HS-27A (cell line): Measurements from ENCODE around the gene EPX.

Experiments
- DNase-seq: peaks from one replicate; pipeline ENCODE4 v3.0.0-alpha.2; 2012; ENCODE audit warnings: low read depth, missing footprints

The EPX gene

DNA sequence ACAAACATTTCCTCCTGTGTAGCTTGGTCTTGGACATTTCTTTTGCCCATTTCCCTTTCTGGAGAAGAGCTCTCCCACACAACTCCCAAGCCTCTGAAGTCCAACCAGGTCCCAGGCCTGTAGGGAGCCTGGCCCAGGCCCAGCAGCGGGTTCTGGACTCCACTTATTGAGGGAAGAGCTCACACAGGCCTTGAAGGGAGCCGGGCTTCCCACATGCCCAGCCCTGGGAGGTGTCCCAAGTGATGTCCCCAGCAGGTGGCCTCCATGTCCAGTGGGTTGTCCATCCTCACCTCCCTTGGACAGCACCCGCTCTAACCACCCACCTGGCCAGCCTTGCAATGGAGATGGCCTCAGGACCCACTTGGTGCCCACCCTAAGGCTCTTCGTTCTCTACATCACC, 5.9 kb upstream of the EPX start:
- no peak for DNase-seq

DNA sequence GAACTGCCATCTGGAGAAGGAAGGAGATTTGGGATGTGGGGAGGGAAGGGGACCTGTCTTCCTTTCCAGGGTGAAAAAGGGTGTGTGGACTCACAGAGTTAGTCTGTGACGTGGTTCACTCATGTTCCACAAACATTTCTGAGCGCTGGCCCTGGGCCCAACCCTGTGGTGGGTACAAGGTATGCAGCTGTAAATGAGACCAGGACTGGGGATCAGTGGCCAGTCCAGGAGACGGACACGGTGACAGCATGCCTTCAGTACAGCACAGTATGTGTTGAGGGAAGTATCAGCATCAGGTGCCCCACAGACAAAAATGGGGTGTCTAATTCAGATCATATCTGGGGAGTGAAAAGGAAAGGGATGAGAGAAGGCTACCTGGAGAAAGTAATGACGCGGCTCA, 5.5 kb upstream of the EPX start:
- DNase-seq = no peak

DNA sequence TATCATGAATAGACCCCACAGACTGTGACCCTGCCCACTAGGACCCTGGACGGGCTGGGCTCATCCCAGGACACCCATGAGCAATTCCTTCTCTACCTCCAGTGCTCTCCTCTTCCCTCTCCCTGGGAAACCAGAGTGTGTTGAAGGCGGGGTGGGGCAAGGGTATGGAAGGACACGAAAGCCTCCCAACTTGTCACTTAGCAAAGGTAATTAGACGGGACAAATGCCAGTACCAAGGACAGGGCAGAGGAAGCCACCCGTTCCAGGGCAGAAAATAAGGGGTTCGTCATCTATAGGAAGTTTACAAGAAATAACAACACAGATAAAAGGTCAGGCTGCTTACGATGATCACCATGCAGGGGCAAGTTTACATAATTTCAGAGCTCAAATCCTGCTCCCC, 4.9 kb upstream of the EPX start:
- DNase-seq = no peak

DNA sequence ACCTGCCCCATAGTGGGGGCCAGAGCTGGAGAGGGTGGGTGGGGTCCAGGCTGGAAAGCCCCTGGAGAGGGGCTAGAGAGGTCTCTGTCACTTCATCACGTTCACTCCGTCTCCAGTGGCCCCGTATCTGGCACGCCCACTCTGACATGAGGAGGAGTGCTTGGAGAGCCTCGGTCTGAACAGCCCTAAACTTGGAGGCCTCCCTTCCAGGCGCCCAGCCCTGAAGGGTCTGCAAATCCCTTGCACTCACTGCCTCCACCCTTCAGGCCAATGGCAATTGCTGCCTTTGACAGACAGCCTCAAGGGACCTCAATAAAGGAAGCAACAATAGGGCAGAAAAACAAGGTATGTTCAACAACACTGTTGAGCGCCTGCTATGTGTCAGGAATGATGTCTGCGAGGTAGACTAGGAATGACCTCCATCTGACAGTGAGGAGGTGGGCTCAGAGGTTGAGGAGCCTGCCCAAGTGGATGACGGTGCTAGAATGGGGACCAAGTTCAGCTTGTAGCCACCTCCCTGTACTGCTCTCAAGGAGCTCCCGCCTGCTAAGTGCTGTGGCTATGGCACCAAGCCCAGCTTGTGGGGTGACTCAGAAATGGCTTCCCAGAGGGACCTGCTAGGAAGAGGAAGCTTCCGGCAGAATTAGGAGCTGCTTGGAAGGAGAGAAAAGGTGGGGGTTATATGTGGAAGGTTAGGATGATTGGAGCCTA, 2.9 kb upstream of the EPX start:
- DNase-seq = peak; percentile 56

DNA sequence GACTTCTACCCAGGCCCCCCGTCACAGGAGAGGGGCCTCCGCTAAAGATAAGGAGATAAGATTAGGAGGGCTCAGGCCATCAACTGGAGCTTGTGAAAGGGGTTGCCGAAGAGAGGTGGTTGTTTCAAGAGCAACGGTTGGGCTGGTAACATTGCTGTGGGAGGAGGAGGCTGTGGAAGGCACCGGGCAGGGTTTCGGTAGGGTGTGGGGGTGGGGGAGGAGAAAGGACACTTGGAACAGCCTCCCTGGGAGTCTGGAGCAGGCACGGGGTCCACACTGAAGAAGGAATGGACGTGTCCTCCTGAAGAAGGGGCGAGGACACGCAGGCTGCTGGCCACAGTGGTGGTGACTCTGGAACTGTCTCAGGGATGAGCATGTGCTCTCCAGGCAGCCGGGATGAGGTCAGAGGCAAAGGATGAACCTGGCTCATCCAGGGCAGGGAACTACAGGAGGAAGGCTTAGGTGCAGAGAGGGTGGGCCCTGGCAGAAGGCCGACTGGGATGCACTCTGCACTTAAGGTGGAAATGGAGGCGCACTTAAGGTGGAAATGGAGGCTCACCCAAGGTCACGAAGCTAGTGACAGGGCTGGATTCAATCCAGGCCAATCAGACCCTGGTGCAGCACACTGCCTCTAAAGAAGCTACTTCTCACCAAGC, 1.2 kb upstream of the EPX start:
- DNase-seq = no peak

DNA sequence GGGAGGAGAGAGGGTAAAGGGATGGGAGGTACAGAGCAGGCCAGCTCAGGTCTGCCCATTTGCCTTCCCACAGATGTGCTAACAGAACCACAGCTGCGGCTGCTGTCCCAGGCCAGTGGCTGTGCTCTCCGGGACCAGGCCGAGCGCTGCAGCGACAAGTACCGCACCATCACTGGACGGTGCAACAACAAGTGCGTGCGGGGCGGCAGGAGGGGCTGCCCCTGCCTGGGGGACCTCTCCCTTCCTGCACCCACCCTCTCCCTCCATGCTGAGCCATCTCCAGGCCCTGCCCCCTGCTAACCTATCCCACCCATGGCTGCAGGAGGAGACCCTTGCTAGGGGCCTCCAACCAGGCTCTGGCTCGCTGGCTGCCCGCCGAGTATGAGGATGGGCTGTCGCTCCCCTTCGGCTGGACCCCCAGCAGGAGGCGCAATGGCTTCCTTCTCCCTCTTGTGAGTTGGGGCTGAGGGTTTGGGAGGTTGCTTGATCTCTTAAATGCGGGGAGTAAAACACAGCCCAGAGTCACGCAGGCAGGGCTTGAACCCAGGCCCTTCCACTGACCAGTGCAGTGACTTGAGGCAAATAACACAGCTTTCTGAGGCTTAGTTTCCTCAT, 1.2 kb downstream of the EPX start:
- DNase-seq = no peak

DNA sequence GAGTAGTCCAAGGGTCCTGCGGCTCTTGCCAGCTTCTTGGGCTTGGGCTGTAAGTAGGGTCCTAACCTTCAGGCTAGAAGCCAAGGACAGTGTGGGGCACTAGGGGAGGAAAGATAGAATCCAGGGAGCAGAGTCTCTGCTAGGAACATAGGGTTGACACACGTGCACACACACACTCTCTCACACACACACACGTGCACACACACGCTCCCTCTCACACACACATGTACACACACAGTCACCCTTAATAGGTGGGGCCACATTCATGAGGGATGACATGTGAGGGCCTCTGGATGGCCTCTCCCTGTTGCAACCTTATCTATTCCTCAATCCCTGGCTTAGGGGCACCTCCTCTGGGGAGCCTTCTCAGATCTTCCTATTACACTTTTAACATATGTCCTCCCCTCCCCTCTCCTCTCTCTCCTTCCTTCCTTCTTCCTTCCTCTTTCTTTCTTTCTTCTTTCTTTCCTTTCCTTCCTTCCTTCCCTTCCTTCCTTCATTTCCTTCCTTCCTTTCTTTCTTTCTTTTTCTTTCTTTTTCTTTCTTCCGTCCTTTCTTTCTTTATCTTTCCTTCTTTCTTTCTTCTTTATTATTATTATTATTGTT, 3.1 kb downstream of the EPX start:
- DNase-seq = no peak

DNA sequence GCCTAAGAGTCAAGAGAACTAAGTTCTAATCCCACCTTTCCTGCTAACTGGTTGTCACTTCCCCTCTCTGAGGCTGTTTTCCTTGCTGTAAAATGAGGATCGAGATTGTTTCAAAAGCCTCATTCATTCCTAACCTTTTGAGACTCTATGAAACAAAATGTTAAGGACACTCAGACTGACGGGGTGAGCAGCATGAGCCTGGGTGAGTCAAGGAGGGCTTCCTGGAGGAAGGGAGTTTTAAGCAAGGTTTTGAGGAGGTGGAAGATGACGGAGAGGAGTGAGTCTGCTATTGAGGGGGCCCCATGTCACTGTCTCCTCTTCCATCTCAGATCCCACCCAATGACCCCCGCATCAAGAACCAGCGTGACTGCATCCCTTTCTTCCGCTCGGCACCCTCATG, 4.1 kb downstream of the EPX start:
- DNase-seq = no peak

DNA sequence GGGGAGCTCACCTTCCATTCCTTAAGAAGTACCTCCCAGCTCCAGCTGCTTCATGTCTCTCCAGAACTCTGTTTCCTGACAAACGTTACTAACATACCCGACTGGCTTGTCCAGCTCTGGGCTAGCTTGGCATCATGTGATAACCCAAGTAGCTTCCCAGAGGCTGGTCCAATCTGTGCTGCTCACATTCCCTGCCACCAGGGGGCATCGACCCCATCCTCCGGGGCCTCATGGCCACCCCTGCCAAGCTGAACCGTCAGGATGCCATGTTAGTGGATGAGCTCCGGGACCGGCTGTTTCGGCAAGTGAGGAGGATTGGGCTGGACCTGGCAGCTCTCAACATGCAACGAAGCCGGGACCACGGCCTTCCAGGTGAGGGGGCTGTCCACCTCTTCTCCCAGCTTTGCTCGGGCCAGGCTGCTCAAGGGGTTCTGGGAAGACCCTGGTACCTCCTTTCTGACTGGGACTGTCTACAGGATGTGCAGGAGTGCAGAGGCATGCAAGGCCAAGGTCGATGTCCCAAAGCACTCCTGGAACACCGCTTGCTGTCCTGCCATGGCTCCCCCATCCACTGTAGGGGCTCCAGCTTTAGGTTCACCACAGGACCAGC, 7.6 kb downstream of the EPX start:
- no peak for DNase-seq

DNA sequence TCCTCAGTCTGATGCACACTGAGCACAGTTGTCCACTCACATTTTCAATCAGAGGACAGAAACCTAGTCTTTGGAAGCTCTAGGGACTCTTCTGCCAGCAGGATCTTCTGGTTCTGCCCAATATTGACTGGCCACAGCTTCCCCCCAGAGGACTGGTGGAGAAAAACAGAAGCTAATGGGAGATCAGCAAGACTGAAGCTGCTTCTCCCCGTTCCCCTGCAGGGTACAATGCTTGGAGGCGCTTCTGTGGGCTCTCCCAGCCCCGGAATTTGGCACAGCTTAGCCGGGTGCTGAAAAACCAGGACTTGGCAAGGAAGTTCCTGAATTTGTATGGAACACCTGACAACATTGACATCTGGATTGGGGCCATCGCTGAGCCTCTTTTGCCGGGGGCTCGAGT, 10.3 kb downstream of the EPX start:
- DNase-seq = no peak

DNA sequence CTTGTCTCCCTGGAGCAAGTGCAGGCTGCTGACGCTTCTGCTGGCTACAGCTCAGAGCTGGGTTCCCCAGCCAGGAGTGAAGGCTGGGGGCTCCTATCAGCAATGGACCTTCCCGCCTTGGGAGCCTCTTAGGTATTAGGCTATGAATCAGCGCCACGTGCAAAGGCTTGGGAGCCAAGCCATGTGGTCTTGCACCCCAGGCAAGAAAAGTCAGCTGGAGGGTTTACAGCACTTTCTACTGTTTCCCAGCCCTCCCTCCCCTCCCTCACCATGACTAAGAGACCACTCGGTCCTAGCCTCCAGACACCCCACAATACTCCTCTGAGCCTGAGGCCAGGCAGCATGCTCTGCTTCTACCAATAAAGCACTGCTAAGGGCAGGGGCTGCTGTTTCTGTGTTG, 12.3 kb downstream of the EPX start:
- no peak for DNase-seq

DNA sequence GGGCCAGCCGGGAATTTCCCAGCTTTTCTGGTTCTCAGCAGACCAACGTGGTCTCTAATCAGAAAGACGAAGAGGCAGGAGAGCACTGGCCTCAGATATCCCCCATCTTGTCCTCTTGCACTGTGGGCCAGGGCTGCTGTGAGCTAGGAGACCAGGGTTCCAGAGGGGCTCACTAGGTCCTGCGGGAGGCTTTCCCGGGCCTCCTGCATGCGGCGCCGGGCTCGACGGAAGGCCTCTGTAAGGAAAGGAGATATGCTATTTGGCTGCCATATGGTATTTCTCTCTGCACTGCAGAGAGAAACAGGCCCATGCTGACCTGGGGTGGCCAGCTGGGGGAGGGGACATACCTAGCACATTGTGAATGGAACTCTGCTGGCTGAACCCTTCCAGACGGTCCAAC, 13.4 kb downstream of the EPX start:
- DNase-seq = no peak

DNA sequence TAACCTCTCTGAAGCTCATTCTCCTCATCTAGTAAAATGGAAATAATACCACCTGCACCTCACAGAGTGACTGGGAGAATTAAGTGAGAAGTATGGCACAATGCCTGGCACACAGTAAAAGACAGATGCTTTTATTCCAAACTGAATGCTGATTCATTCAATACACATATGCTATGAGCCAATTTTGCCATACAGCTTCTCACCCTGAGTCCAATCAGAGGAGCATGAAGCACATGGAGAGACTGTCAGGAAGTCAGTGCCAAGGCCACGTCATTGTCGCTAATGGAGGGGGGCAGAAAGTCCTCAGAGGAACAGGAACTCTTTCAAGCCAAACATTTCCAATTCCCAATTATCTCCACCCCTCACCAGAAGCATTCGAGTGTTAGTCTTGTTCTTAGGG, 14.9 kb downstream of the EPX start:
- no peak for DNase-seq

DNA sequence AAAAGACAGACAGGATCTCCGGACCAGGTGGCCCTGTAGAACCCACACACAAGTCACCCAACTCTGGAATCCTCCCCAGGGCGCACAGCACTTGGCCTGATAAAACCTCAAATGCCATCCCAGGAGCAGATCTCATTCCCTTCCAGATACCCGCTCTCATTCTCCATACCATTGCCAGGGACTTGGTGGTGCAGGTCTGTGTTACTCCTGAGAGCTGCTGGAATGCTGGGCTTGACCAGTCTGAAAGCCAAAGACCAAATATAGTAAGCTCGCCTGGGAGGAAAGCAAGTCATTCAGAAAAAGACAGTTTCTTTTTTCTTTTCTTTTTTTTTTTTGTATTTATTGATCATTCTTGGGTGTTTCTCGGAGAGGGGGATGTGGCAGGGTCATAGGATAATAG, 15.8 kb downstream of the EPX start:
- DNase-seq = no peak

DNA sequence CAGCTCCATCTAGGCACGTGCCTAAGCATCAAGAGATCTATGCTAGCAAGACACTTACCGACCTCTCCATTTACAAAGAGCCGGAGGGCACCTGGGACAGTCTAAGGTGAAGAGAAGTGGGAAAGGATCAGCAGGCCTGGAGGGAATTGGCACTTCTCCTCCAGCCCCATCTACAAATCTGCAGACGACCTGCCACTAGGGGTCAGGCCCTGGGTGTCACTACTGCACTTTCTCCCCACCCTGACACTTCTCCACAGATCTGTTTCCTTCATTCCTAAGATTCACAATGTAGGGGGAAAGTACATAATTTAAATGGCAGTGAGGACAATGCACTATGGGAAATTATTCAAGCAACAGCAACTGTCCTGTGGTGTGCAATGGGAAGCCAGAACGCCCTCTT, 18.4 kb downstream of the EPX start:
- no peak for DNase-seq

DNA sequence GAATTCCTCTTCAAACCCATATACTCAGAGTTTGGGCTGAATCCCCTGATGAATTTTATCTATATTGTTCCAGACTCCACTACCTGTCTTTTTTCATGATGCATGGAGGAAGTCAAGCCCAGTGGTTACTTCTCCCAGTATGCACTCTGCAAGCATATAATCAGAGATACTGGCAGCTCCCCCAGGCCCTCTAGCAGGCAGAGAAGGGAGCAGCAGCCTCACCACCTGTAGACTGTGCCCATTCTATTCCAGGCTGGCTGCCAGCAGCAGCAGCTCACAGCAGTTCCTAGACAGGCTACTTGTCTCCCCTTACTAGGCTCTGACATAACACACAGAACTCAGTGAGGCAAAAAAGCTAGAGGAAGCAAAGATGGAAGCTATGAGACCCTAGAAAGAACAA, 23.2 kb downstream of the EPX start:
- no peak for DNase-seq

DNA sequence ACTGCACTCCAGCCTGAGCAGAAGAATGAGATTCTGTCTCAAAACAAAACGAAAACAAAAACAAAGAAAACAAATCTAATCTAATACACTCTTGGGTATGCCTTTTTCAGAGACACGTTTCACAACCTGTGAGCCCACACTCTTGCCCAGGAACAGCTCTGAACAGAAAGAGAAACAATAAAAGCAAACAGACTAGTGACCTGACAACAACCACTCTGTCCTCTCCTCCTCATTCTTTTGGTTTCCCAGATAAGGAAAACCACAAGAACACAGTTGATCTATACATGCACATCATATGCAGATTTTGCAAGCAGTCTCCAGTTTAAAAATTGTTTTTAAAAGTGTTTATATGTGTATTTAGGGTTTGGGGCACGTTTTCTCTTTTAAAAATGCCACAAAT, 25.2 kb downstream of the EPX start:
- DNase-seq = no peak

DNA sequence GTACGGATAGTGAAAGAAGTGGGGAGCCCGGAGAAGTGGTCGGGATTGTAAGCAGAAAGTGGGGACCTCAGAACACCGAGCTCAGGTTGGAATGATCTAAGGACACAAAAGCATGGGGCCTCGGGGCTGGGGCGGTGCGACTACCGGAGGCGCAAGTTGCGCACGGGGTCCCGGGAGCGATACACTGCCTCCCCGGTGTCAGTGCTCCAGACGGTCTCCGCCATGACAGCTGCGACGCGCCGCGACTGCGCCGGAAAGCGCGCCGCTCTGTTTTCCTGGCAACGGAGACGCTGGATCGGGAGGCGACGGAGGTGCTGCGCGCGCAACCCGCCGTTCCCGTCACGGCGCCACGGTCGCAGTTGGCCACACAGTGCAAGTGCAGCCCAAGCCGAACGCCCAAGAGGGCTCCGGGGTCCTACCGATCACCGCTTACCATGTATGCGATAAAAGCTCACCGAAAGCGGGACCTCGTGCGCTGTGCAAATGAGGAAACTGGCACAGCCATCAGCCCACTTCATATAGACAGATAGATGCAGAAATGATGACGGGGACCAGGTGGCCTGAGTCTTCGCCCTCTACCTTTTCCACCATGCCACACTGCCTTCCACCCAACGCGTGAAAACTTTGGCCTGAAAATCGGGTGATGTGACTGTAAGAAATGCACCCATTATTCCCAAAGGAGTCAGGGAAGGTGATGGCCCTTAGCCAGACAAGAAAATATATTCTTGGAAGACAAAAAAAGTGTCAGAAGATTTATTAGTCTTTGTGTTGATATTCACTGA, 26.7 kb downstream of the EPX start, which contains the start of gene MKS1:
Gene MKS1, minus strand, starts transcription at position 249 of the 782 bp plus-strand sequence. Its CDS starts 25 bp downstream, at position 224.
- DNase-seq = peak; percentile 71

DNA sequence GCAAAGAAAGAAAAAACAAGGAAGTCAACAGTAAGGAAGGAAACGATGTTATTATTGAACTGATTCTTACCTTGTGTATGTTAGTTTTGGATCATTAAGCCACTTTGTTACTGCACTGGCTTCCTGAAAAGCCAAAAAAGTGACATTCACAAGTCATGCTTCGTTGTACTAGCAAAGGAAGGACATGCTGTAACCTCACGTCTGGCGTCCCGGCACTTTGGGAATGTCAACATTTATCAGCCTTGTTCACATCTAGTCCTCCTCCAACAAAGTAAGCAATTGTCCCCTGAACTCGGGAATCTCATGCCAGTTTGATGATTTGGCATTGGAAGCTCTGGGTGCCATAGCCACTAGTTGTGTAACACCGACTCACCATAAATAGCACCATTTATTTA, 27.3 kb downstream of the EPX start:
- DNase-seq = no peak

DNA sequence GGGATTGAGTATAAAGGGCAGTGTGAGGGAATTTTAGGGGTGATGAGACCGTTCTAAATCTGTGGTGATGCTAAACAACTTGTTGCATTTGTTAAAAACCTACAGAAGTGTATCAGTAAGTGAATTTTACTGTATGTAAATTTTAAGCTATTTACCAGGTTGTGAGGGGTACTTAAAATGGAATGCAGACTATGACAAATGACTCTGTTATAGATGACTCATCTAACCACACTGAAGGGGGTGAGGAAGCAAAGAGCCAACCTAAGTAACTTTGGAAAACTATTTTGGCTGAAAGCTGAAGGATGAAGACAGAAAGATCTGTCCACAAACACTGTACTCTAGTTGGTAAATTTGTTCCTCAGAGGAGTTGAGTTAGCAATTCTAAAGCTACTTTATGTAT, 31.8 kb downstream of the EPX start:
- no peak for DNase-seq

DNA sequence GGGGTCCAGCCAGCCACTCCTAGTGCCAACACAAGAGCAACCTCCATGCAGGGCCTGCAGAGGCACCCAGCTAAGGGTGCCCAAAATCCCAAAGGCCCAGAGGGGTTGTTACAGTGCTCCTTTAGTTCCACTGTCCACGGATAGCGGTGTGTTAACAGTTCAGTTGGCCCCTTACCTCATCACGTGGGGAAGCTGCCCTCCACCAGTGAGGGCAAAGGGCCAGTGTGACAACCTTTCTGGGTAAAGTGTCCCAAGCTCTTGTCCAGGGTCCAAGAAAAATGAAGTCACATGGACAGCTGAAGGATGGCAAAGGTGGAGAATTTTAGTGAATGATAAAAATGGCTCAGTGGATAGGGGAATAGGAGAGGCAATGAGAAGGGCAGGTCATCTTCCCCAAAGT, 35.2 kb downstream of the EPX start:
- DNase-seq = no peak

DNA sequence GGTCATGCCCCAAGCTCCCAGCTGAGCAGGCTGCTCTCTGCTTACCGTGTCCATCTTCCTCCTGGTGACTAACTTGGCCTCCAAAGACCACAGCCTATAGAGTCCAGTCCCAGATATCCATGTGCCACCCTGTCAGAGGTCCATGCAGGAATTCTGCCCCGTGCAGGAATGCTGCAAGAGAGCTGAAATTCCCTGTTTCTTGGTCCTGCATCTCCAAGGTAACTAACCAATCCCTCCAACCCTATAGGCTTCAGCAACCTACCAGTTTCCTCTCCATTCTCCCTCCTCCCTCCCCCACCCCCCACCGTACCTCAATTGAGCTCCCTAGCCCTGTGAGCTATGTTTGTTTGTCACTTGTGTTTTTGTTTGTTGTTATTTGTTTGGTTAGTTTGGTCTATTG, 36.2 kb downstream of the EPX start:
- no peak for DNase-seq
